GM12874 (cell line): ENCODE results near the gene MRFAP1L1.
A peak's percentile ranks its signal among the peaks of the same experiment; 100 is the strongest.

Source experiments
- CTCF ChIP-seq: IDR thresholded peaks from 2 replicates; pipeline ENCODE4 v1.5.1; 2011; ENCODE audit warnings: low read depth, mild to moderate bottlenecking, control low read depth, low read length, moderate library complexity; ENCODE audit not compliant: insufficient read depth

Gene MRFAP1L1

GRCh38 chr4:6688879-6689505 lies 20.7 kb downstream of the MRFAP1L1 start:
- TF ChIP-seq CTCF: no peak

- no peak for TF ChIP-seq CTCF
Observed at GRCh38 chr4:6687947-6688878, 21.5 kb downstream of the MRFAP1L1 start.

GRCh38 chr4:6686104-6686787 lies 23.4 kb downstream of the MRFAP1L1 start:
- no peak for TF ChIP-seq CTCF

GRCh38 chr4:6684656-6685055 lies 25.0 kb downstream of the MRFAP1L1 start:
- no peak for TF ChIP-seq CTCF

- no peak for TF ChIP-seq CTCF
Observed at GRCh38 chr4:6682862-6683590, 26.6 kb downstream of the MRFAP1L1 start.

- TF ChIP-seq CTCF: no peak
Observed at GRCh38 chr4:6681191-6681590, 28.5 kb downstream of the MRFAP1L1 start.

GRCh38 chr4:6680372-6681034 lies 29.2 kb downstream of the MRFAP1L1 start:
- TF ChIP-seq CTCF: peak; percentile 47
